ENCODE measurements around the gene IFFO2. TPM values are rescaled to one million over a fixed set of nuclear protein-coding genes. Genes with fewer than 3 reads are reported as not detected.

Gene IFFO2
- total and polyA plus RNA-seq, 10 of the 15 experiments (the other 5 are each of a cell fraction or from before 2014, with no cell fraction given), result 1.2 to 18.4 (median 6.7) TPM

DNA sequence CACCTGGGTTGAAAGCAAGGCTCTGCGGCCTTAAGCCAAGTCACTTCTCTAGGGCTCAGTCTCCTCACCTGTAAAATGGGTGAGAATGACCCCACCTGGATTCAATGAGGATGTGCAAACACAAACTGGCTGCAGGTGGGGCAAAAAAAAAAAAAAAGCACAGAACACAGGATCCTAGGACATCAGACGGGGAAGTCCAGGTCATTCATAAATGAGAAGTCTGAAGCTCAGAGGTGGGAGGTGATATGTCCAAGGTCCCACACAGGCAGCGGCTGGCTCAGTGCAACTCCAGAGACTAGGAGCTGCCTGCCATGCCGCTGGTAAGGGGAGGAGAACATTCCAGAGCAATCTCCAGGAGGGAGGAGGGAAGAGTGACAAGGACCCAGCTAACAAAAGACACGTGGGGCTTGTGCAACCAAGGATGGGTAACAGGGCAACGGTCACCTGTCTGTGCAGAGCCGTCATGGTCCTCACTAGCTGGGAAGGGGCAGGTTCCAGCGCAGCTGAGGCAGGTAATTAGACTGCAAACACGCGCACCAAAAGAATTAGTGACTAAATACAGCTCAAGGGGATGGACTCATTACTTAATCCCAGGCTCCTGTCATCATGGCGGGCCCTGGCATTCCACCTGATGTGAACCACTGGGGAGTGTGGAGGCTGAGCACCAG is 19.5 kb downstream of the IFFO2 start:
- DNase-seq (ENCODE audit: low read depth, low spot score) (no peak), ATAC-seq (no peak), FAIRE-seq (no peak)
- ChIA-PET POLR2A (interaction anchor here (0.9 kb wide), 1 partner anchor 10 kb away, joined by 3 read pairs; no protein-coding TSS in a partner anchor), RAD21 (ENCODE audit: unreplicated experiment) (no interaction called here), SMC1A (ENCODE audit: uncharacterized antibody, unreplicated experiment) (interaction anchor here (0.9 to 1.3 kb wide), 2 partner anchors 14 to 22 kb away, joined by 4 to 6 read pairs; no protein-coding TSS in a partner anchor), CTCF (no interaction called here)
- Histone ChIP-seq H3K9me3 (replicated peaks; ENCODE audit: control insufficient read depth, insufficient read depth, low read length) (no peaks in the 10 kb centered on the region), H2AFZ (ENCODE audit: control insufficient read depth, low read depth, low read length) (no peak overlapping the region), H3K27me3 (replicated peaks in 1 of 2; ENCODE audit: control insufficient read depth in 2 of 2, insufficient read depth in 2 of 2, low read length in 1 of 2) (no peaks in the 10 kb centered on the region), H3K4me3 (no peak overlapping the region), H3K79me2 (ENCODE audit: control insufficient read depth, insufficient read depth, low read length) (no peaks in the 10 kb centered on the region; the same call in 1 of the 2 replicates), H3K36me3 (ENCODE audit: control insufficient read depth in 2 of 2, insufficient read depth in 2 of 2, low read length in 1 of 2) (no peaks in the 10 kb centered on the region; a peak in 1 of 4 replicates), H3K27ac (ENCODE audit: control insufficient read depth, insufficient read depth) (no peak overlapping the region), H3K4me1 (ENCODE audit: control insufficient read depth, insufficient read depth, low read length) (peaks cover 7% of the 10 kb centered on the region), H3K4me2 (ENCODE audit: control insufficient read depth, insufficient read depth) (no peak overlapping the region), H3K9ac (ENCODE audit: control insufficient read depth, insufficient read depth, low read length) (no peak overlapping the region), H4K20me1 (ENCODE audit: control insufficient read depth, insufficient read depth) (no peaks in the 10 kb centered on the region)
- no TSS peak for BruUV-seq (replicated peaks)
- intact Hi-C loops (cut with micrococcal nuclease; ENCODE audit: unreplicated experiment) (no loop called here), in situ Hi-C loops (cut with MboI) (no loop called here)
- 94% methylated on average over 11 of the region's 11 CpGs for WGBS (ENCODE audit: insufficient coverage, insufficient replicate concordance, low lambda C conversion rate, missing lambda C conversion rate)
- TF ChIP-seq, protein P1, sequence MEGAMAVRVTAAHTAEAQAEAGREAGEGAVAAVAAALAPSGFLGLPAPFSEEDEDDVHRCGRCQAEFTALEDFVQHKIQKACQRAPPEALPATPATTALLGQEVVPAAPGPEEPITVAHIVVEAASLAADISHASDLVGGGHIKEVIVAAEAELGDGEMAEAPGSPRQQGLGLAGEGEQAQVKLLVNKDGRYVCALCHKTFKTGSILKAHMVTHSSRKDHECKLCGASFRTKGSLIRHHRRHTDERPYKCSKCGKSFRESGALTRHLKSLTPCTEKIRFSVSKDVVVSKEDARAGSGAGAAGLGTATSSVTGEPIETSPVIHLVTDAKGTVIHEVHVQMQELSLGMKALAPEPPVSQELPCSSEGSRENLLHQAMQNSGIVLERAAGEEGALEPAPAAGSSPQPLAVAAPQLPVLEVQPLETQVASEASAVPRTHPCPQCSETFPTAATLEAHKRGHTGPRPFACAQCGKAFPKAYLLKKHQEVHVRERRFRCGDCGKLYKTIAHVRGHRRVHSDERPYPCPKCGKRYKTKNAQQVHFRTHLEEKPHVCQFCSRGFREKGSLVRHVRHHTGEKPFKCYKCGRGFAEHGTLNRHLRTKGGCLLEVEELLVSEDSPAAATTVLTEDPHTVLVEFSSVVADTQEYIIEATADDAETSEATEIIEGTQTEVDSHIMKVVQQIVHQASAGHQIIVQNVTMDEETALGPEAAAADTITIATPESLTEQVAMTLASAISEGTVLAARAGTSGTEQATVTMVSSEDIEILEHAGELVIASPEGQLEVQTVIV (IDR thresholded peaks at IDR 0.05; ENCODE audit: borderline replicate concordance, partially characterized antibody), result no peak
- TF ChIP-seq, protein P2, sequence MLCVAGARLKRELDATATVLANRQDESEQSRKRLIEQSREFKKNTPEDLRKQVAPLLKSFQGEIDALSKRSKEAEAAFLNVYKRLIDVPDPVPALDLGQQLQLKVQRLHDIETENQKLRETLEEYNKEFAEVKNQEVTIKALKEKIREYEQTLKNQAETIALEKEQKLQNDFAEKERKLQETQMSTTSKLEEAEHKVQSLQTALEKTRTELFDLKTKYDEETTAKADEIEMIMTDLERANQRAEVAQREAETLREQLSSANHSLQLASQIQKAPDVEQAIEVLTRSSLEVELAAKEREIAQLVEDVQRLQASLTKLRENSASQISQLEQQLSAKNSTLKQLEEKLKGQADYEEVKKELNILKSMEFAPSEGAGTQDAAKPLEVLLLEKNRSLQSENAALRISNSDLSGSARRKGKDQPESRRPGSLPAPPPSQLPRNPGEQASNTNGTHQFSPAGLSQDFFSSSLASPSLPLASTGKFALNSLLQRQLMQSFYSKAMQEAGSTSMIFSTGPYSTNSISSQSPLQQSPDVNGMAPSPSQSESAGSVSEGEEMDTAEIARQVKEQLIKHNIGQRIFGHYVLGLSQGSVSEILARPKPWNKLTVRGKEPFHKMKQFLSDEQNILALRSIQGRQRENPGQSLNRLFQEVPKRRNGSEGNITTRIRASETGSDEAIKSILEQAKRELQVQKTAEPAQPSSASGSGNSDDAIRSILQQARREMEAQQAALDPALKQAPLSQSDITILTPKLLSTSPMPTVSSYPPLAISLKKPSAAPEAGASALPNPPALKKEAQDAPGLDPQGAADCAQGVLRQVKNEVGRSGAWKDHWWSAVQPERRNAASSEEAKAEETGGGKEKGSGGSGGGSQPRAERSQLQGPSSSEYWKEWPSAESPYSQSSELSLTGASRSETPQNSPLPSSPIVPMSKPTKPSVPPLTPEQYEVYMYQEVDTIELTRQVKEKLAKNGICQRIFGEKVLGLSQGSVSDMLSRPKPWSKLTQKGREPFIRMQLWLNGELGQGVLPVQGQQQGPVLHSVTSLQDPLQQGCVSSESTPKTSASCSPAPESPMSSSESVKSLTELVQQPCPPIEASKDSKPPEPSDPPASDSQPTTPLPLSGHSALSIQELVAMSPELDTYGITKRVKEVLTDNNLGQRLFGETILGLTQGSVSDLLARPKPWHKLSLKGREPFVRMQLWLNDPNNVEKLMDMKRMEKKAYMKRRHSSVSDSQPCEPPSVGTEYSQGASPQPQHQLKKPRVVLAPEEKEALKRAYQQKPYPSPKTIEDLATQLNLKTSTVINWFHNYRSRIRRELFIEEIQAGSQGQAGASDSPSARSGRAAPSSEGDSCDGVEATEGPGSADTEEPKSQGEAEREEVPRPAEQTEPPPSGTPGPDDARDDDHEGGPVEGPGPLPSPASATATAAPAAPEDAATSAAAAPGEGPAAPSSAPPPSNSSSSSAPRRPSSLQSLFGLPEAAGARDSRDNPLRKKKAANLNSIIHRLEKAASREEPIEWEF (IDR thresholded peaks at IDR 0.05; ENCODE audit: insufficient replicate concordance, low read depth, low read length), result no peak
- TF ChIP-seq, protein P3, sequence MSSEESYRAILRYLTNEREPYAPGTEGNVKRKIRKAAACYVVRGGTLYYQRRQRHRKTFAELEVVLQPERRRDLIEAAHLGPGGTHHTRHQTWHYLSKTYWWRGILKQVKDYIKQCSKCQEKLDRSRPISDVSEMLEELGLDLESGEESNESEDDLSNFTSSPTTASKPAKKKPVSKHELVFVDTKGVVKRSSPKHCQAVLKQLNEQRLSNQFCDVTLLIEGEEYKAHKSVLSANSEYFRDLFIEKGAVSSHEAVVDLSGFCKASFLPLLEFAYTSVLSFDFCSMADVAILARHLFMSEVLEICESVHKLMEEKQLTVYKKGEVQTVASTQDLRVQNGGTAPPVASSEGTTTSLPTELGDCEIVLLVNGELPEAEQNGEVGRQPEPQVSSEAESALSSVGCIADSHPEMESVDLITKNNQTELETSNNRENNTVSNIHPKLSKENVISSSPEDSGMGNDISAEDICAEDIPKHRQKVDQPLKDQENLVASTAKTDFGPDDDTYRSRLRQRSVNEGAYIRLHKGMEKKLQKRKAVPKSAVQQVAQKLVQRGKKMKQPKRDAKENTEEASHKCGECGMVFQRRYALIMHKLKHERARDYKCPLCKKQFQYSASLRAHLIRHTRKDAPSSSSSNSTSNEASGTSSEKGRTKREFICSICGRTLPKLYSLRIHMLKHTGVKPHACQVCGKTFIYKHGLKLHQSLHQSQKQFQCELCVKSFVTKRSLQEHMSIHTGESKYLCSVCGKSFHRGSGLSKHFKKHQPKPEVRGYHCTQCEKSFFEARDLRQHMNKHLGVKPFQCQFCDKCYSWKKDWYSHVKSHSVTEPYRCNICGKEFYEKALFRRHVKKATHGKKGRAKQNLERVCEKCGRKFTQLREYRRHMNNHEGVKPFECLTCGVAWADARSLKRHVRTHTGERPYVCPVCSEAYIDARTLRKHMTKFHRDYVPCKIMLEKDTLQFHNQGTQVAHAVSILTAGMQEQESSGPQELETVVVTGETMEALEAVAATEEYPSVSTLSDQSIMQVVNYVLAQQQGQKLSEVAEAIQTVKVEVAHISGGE (CRISPR knock-in tag; IDR thresholded peaks at IDR 0.05), result no peak
- no peak for TF ChIP-seq GABPA (IDR thresholded peaks at IDR 0.05; ENCODE audit: low read depth)
- TF ChIP-seq CEBPB (IDR thresholded peaks at IDR 0.05; ENCODE audit: borderline replicate concordance in 1 of 2, low read depth in 2 of 2, low read length in 2 of 2), result no peak
- TF ChIP-seq, protein P4, sequence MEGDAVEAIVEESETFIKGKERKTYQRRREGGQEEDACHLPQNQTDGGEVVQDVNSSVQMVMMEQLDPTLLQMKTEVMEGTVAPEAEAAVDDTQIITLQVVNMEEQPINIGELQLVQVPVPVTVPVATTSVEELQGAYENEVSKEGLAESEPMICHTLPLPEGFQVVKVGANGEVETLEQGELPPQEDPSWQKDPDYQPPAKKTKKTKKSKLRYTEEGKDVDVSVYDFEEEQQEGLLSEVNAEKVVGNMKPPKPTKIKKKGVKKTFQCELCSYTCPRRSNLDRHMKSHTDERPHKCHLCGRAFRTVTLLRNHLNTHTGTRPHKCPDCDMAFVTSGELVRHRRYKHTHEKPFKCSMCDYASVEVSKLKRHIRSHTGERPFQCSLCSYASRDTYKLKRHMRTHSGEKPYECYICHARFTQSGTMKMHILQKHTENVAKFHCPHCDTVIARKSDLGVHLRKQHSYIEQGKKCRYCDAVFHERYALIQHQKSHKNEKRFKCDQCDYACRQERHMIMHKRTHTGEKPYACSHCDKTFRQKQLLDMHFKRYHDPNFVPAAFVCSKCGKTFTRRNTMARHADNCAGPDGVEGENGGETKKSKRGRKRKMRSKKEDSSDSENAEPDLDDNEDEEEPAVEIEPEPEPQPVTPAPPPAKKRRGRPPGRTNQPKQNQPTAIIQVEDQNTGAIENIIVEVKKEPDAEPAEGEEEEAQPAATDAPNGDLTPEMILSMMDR (IDR thresholded peaks at IDR 0.05 in 2 of 3, conservative IDR thresholded peaks at IDR 0.05 in 1 of 3; ENCODE audit: control insufficient read depth in 2 of 3, extremely low read depth in 1 of 3, insufficient read depth in 1 of 3, low read depth in 3 of 3, low read length in 3 of 3), result no peak
- no peak for TF ChIP-seq HDGF (IDR thresholded peaks at IDR 0.05)
- no peak for TF ChIP-seq MYC (IDR thresholded peaks at IDR 0.05; ENCODE audit: insufficient read depth, insufficient read length, insufficient replicate concordance, low read length, severe bottlenecking)

All from GM12878 (cell line).